SK-MEL-5 (cell line): ENCODE measurements around the gene ZNF331. TPM values are rescaled to one million over a fixed set of nuclear protein-coding genes. Genes with fewer than 3 reads are reported as not detected.

ENCODE experiments used
- DNase-seq: peaks from one replicate; pipeline ENCODE4 v3.0.0-alpha.2; 2016; ENCODE audit warnings: low read depth, low spot score
- in situ Hi-C: cut with HindIII; loops from 2 replicates; pipeline ENCODE4 v1.10.0; 2016; ENCODE audit warnings: low sequenced_read_pairs, high pct_unique_total_duplicates, low pct_unique_long_range_greater_than_20kb
- total RNA-seq: library from RNA; depleted of rRNA; stranded (reverse); fragments of >200 nt; shearing (Covaris generic); gene quantifications from 2 replicates; pipeline ENCODE4 v1.2.3, GENCODE V29; 2014; rRNA removed

Gene ZNF331
- total RNA-seq, 1 experiment from 2014 or later = 4.3 TPM

DNA sequence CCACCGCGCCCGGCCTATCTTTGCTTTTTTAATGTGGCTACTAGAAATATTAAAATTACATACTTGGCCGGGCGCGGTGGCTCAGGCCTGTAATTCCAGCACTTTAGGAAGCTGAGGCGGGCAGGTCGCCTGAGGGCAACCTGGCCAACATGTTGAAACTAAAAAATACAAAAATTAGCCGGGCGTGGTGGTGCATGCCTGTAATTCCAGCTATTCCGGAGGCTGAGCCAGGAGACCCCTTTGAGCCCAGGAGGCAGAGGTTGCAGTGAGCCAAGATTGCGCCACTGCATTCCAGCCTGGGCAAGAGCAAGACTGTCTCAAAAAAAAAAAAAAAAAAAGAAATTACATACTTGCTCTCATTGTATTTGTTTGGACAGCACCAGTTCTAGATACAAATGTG is 59.1 kb downstream of the ZNF331 start:
- DNase-seq = no peak
- in situ Hi-C loops = no loop called here

- in situ Hi-C loops = no loop called here
- DNase-seq = no peak
These were observed 60.4 kb downstream of the ZNF331 start for GRCh38 chr19:53598361-53598760.

DNA sequence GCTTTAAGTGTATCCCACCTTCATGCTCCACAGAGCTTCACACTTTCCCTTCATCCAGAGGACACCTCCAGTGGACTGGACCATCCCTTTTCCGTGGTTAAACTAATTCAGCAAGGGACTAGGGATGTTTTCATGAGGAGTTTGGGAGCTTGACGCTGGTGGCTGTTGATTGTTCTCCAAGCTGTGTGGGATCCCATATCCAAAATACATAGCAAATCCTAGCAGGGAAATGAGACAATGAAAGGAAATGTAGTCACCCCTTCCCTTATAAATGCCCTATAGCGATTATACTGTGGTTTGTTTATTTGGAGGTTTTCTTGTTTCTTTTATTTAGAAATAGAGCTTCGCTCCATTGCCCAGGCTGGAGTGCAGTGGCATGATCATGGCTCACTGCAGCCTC is 62.3 kb downstream of the ZNF331 start:
- DNase-seq = no peak
- in situ Hi-C loops = no loop called here

DNA sequence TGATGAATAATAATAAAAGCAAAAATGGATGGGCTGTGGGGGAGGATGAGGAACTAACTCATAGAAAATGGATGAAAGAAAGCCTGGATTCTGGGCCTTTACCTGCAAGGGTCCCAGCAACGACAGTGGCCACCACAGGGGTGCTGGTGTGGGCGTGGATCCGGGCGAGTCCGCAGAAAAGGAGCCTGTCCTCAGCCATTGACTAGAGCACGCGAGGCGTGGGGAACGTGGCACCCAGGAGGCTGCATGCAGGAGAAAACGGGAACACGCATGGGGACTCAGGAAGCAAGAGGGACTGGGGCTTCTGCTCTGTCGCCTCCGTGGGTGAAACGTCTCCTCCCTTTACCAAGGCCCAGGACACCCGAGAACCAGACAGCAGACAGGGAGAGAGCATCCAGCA is 68.1 kb downstream of the ZNF331 start:
- in situ Hi-C loops = no loop called here
- no peak for DNase-seq

DNA sequence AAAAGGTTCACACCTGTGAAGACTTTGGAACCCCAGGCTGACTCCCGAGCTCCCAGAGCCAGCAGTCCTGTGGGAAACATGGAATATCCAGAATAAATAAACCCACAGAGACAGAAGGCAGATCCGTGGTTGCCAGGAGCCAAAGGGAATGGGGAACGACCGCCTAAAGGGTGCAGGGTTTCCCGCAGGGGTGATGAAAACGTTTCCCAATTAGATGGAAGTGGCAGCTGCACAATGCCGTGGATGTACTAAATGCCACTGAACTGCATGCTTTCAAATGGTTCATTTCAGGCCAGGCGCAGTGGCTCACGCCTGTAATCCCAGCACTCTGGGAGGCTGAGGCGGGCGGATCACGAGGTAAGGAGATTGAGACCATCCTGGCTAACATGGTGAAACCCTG is 70.4 kb downstream of the ZNF331 start:
- no peak for DNase-seq
- in situ Hi-C loops = no loop called here

- DNase-seq = no peak
- in situ Hi-C loops = no loop called here
These were observed 75.0 kb downstream of the ZNF331 start for GRCh38 chr19:53612762-53613526.

DNA sequence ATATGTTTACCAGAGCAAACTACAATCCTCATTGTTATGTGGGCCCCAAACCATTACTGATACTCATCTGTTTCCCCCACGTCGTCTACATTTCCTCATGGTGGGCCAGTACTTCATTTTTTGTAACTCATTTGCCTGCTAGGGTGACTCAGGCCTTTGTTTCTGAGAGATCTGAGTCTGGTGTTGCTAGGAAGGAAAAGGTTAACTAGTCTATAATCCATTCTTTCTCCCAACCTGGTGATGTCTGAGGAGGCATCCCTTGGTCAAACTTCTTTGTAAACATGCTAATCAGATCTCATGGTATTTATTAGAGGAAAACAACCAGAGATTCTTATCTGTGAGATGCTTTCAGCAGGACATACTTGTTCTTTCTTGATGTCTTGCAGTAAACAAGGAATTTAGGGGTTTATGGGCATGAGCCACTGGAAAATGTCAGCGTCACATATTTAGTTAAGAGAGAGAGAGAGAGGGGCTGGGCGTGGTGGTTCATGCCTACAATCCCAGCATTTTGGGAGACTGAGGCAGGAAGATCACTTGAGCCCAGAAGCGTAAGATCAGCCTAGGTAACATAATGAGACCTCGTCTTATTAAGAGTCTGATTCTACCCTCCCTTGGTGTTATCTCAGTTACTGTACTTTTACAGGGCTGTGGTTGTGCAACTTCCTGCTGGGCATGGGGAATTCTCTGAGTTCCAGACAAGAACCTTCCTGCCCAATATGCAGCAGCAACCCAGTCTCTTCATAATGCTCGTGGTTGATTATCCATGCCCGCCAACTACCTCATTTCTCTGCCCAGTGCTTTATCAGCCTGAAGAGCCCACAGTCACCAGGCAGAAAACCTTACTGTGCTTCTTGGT is 84.2 kb downstream of the ZNF331 start:
- in situ Hi-C loops = no loop called here

GRCh38 chr19:53624771-53625545 is 87.0 kb downstream of the ZNF331 start:
- DNase-seq = no peak
- in situ Hi-C loops = no loop called here

More for the DNA sequence above, 84.2 kb downstream of the ZNF331 start:
- DNase-seq = no peak

DNA sequence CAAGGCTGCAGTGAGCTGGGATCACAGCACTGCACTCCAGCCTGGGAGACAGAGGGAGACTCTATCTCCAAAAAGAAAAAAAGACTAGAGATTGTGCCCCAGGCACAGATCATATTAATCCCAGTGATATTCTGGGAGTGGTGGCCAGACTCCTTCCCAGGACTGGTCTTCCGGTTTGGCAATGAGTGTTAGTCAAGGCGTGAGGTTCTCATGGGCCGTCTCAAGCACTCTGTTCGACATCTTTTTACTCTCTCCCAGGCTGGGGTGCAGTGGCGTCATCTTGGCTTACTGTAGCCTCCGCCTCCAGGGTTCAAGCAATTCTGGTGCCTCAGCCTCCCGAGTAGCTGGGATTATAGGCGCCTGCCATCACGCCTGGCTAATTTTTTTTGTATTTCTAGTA is 88.5 kb downstream of the ZNF331 start:
- in situ Hi-C loops = no loop called here
- no peak for DNase-seq

DNA sequence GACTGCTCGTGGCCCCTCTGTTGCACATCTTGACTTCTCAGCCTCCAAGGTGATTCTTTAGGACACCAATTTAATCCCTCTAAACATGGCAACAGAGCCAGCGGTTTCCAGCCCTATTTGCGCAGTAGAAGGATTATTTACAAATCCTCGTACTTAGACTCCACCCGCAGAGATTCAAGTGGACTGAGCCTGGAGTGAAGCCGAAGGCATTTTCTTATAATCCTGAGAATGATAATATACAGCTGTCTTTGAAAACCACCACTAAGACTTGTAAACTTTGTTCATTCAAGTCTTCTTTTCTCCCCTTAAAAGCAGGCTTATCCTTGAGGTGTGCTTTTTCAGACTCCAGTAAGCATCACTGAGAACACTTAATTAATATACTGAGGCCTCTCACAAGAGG is 89.0 kb downstream of the ZNF331 start:
- DNase-seq = no peak
- in situ Hi-C loops = no loop called here

Other genes starting within 250 kb of the ZNF331 start
- gene ZNF845, start 204.4 kb upstream of the ZNF331 start, total RNA-seq = 10.2 and 12.7 TPM in 2 replicates
- gene ZNF525, start 172.4 kb upstream of the ZNF331 start, total RNA-seq = 9.5 and 10.0 TPM in 2 replicates
- gene ZNF765, start 143.0 kb upstream of the ZNF331 start, total RNA-seq = 9.7 and 11.5 TPM in 2 replicates
- gene ZNF761, start 106.2 kb upstream of the ZNF331 start, total RNA-seq = 7.8 and 8.6 TPM in 2 replicates
- gene ZNF813, start 70.4 kb upstream of the ZNF331 start, total RNA-seq = 3.4 and 3.9 TPM in 2 replicates
- not detected in 2 replicates for gene DPRX, start 93.9 kb downstream of the ZNF331 start, total RNA-seq